NCI-H187 treated with DMSO at 0.1 percent for 48 hours (cell line): ENCODE measurements around the gene MICALL2.

ENCODE experiments used
- DNase-seq: peaks from one replicate; lab custom pipeline; 2025; lab: John Stamatoyannopoulos, UW

MICALL2 gene

DNA sequence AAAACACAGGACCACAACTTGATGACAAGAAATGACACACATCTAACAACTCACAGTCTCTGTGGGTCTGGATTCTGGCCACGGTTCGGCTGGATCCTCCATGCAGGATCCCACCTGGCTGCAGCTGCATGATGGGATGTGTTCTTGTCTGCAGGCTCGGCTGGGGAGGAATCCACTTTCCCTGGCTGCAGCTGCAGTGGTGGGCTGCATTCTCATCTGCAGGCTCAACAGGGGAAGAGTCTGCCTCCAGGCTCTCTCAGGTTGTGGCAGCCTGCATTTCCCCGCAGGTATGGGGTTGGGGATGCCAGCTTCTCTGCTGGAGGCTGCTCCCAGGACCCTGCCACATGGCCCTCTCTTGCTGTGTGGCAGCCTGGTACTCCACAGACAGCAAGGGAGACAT is 64.9 kb downstream of the MICALL2 start:
- no peak for DNase-seq

GRCh38 chr7:1393421-1393820 is 65.8 kb downstream of the MICALL2 start:
- DNase-seq: no peak

GRCh38 chr7:1392556-1392955 is 66.7 kb downstream of the MICALL2 start:
- DNase-seq: no peak

GRCh38 chr7:1391449-1391848 is 67.8 kb downstream of the MICALL2 start:
- no peak for DNase-seq

GRCh38 chr7:1388703-1389335 is 70.5 kb downstream of the MICALL2 start:
- no peak for DNase-seq

DNA sequence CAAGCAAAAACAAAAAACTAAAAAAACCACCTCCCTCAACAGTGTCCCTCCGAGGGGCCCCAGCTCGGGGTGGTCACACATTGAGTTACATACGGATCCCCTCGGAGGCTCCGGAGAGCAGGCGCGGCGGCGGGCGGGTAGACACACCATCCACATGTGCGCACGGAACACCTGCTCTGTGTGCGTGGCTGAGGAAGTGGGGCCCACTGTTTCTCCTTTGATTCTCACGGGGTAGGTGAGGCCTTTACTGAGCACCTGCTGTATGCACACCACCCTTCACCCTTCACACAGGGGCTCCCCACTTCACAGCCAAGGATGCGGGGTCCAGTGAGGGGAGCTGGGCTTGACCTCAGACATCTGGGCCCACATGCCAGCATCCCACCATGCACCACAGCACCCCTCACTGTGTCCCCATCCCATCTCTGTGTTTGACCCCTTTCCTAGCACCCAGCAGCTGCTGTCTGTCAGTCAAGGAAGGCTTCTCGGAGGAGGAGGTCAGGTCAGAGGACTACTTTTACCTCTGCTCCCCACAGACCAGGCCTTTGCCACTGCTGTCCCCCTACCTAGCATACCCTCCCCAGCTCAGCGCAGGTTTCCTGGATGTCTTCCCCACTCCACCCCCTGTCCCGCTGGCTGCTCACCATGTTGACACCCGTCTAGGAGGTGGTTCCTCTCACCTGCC is 71.1 kb downstream of the MICALL2 start:
- DNase-seq: no peak

GRCh38 chr7:1387261-1387660 is 72.0 kb downstream of the MICALL2 start:
- DNase-seq: no peak

DNA sequence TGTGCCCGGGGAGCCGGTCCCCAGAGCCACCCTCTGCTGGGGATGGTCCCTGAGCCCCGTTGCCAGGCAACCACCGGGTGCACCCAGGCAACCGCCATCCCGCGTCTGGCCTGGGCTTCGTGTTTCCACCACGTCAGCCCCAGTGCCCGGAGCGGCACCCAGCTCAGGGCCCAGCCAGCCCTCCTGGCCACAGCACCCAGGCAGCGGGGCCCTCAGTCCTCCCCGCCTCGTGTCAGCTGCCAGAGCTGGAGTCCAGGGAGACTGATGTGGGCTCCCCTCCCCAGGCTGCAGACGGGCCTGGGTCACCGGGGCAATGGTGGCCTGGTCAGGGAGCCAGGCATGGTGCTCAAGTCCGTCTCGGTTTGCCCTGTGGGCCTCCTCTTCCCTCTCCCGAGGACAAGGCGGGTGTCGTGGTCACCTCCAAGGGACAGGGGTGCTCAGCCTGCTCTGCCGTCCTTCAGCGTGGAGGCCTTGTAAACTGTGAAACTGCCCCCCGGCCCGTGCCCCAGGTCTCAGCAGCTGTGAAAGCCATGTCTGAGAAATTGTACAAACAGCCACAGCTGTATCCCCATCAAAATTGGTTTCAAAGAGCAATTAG is 72.5 kb downstream of the MICALL2 start:
- no peak for DNase-seq

DNA sequence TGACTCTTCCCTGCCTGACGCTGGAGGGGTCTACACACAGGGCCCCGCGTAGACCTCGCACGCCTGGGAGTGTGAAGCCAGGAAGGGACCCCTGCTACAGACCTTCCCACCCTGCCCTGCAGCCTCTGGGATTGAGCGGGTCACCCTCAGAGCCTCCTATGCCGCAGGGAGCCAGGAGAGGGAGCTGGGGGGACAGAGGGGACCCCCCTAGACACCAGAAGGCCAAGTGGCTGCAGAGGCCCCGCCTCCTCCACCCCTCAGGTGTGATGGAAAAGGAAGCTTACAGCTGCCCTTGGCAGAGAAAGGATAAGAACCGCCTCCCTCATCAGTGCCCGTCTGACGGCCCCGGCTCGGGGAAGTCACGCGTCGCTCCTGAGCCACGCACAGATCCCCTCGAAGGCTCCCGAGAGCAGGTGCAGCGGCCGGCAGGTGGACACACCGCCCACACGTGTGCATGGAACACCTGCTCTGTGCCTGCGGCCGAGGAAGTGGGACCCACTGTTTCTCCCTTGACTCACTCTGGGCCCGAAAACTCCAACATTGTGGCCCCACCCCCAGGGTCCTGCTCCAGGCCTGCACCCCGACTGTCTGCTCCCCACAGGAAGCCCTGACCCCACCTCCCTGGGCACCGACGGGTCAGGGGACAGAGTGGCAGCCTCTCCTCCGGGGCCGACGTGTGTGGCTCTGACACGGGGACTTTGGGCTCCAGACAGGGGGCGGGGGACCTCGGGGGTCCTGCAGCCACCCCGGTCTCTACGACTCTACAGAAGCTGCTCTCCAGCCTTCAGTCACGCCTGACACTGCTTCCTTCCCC is 73.3 kb downstream of the MICALL2 start:
- DNase-seq: no peak

DNA sequence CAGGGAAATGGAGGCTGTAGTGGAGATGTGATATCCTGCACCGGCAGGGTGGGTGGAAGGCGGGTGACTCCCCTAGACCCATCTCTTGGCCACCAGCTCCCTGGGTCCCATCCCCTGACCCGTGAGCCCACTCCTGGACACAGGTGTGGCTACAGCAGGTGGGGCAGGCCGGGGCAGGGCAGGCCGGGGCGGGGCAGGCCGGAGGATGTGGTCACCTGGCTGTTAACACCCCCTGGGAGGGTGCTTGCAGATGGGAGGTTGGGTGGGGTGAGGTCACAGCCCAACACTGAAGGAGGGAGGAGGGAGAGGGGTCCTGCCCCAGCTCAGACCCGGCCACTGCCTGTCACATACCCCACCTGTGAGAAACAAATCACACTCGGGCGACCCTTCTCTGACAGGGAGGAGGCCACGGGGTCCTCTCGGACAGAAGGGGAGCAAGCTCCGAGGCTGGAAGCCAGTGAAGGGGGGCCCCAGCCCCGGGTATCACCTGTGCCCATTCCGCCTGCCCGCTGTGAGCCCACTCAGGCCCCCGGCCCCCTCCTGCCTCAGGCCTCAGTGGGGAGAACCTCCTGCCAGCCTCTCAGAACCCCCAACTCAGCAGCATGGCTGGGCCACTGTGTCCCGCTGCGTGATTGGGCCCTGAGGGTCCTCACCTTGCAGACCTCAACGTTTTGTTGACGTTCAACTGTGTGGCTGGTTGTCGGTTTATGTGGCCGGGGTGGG is 74.0 kb downstream of the MICALL2 start:
- no peak for DNase-seq
